Stimulated activated CD8-positive, alpha-beta memory T cell treated with anti-CD3 and anti-CD28 coated beads, Interleukin-7, amount 100 ng/mL, for 1 hour (primary cell): ENCODE data around the gene FHIT.

Source experiments
- DNase-seq, 2 donors: peaks; one replicate each; pipeline ENCODE4 v3.0.0-alpha.2; 2020; ENCODE audit warnings: low read depth in 2 of 2

Gene FHIT

DNA sequence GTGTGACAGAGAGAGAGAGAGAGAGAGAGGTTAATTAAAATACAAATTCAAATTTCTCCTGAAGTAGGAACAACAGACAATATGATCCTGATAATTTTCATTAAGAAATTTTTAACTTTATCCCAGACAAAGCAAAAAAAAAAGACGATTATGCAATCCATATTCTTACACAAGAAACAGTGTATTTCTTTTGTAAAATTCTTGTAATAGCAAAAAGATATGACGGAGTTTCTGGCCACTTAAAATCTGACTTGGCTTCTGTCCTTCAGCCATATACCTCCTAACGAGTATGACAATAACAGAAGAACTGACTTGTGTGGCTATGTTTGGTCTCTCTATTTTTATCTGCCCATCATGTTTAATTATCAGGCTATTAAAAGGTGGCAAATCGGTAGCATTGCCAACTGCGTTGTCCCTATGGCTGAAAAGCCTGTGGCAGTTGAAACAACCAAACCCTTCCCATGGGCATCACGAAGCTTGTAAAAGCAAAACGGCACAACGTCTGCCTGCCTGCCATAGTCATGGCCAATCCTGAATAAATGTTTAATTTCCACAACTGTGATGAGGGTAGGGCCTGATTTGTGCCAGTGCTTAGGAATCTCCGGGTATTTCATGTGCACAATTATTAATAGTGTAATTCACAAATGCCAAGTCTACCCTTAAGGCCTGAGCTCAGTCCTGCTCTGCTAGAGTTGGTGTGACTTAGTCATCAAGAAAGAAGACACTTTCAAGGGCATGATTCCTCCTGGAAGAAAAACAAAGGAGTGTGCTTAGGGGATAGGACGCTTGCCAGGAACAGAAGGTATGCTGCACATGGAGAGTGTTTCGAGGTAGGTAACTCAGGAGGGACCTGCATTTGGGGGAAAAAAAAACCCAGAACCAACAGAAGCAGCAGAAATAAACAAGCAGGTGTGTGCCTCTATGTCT is 1090.2 kb downstream of the FHIT start:
- DNase-seq = no peak

DNA sequence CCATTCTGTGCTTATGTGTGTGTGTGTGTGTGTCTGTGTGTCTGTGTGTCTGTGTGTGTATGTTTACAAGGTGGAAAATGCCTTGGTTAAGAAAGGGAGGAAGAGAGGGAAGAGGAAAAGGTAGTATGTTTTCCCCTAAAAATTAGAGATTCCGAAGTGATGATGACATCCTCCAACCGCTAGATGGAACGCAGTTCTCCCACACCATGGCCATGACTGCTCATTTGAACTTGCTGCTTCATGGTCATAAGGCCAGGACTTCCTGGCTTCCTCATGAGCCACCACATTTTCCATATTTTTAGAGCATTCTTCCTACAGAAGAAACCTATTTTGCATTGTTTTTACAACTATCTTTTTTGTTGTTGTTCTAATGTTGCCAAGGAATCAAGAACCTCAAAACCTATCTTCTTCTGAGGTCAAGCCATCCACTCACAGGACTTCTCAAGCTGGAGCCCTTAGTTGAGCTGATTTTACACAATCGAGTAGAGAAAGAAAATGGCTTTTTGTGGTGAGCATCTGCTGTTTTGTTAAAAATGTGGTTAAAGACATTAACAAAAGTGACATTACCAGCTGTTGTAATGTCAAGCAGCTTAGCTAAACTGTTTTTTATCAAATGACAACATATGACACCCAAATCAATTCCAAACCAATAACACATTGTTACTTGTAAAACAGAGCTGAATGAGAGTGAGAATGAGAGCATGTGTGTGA is 1091.0 kb downstream of the FHIT start:
- no peak for DNase-seq

DNA sequence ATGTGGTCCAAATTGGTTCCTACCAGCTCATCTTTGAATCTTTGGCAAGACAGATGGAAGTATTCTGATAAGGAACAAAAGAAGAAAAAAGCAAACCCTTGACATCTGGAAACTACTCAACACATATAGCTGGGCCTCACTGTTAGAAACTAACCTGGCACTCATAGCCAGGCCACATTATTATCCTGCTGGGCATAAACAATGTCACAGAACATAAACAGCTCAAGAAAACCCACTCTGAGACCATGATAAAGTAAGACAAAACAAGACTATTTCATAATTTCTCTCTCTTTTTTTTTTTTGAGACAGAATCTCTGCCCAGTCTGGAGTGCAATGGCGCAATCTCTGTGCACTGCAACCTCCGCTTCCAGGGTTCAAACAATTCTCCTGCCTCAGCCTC is 1093.2 kb downstream of the FHIT start:
- no peak for DNase-seq

DNA sequence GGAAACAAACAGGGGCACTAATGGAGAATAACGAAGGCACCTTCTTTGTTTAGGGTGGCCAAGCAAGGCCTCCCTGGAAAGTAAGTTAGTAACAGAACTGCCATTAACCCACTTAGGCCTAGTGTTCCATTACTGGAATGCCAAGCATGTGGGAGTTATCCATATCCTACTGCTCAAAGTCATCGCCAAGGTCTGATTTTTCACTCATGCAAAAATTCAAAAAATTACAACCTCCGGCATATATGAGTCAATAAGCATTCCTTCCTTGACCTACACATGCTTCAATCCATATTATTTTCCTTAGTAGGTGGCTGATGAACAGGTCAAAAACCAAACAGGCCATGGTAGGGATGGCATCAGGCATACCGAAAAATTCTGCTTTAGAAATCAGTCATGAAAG is 1097.2 kb downstream of the FHIT start:
- DNase-seq = no peak

- DNase-seq = no peak
These were observed 1097.8 kb downstream of the FHIT start for GRCh38 chr3:60153221-60153999.

- no peak for DNase-seq
These were observed 1101.8 kb downstream of the FHIT start for GRCh38 chr3:60149501-60149900.

DNA sequence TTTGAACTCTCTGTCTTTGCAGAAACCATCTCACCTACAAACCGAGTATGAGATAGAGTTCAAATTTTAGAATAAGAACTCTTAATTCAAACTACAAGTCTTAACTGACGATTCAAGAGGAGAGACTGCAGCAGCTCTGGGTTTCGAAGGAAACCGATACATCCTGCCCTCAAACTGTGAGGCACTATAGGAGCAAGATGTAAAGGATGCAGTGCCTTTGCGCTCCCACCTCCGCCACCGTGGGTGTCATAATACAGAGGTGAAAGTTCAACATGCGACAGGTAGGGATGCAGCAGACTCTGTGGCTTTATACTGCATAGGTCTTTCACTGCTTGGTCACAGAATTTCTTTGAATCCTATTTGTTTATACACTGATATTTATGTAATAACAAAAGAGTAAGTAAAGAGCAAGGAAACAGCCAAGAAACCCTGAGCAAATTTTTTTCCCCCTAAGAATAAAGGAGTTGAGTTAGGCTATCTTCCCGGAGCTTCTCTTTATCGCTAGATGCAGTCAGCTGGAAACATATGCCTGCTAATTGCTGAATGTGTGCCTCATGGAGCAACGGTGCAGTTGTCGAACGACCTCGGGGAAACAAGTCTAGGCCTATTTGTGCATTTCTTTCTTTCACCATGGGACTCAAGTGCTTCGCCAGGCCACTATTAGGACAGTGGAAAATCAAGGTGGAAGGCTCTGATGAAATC is 1103.9 kb downstream of the FHIT start:
- DNase-seq = no peak

DNA sequence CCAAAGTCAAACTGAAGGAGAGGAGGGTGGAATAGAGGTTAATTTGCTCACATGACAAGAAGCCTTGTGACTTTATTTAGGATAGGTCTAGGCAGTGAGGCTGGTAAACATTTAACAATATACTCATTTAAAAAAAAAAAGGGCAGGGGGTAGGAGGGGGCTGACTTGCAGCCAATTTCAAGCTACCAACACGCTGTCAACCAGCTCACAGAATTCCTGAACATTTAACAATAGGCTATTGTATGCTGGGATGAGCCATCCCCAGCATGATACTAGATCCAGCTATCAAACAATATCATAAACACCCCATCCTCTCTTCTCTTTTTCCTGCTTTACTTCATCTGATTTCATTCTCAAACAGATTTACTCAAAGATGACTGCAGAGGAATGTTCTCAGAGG is 1105.1 kb downstream of the FHIT start:
- DNase-seq = no peak

GRCh38 chr3:60144071-60144470 is 1107.2 kb downstream of the FHIT start:
- DNase-seq = no peak

DNA sequence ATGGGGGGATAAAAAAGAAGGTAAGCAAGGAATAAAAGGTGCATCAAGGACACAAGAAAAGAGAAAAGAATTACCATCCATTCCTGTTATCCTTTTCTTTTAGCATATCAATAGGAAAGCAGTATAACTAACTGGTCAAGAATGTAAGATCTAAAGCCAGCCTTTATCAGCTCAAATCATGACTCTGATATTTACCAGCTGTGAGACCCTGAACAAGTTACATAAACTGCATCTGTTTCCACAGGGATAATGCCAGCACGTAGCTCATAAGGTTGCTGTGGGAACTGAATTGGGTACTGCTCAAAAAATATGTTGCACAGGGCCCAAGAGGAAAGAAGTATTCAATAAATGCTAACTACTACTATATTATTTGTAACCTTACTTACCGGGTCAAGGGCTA is 1109.2 kb downstream of the FHIT start:
- no peak for DNase-seq

GRCh38 chr3:60140160-60140559 is 1111.1 kb downstream of the FHIT start:
- no peak for DNase-seq

DNA sequence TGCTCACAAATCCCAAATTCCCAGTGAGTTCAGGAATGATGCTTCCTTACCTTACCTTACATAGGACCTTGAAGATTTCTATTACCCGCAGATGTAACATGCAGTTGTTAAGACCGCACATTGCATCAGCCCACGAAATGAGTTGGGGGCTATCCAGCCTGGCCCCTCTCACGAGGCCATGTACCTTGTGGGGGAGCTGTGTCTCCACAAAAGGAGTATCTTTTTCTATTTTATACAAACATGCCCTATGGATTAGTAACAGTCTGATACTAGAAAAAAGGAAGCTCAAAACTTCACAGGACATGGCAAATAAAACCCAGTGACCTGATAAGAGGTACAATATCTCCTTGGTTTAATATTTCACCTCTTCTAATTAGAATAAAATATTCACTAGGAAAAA is 1114.7 kb downstream of the FHIT start:
- no peak for DNase-seq

- DNase-seq = no peak
These were observed 1115.8 kb downstream of the FHIT start for GRCh38 chr3:60135474-60135873.

GRCh38 chr3:60133269-60134162 is 1117.7 kb downstream of the FHIT start:
- no peak for DNase-seq

- no peak for DNase-seq
These were observed 1119.6 kb downstream of the FHIT start for GRCh38 chr3:60131618-60132017.

DNA sequence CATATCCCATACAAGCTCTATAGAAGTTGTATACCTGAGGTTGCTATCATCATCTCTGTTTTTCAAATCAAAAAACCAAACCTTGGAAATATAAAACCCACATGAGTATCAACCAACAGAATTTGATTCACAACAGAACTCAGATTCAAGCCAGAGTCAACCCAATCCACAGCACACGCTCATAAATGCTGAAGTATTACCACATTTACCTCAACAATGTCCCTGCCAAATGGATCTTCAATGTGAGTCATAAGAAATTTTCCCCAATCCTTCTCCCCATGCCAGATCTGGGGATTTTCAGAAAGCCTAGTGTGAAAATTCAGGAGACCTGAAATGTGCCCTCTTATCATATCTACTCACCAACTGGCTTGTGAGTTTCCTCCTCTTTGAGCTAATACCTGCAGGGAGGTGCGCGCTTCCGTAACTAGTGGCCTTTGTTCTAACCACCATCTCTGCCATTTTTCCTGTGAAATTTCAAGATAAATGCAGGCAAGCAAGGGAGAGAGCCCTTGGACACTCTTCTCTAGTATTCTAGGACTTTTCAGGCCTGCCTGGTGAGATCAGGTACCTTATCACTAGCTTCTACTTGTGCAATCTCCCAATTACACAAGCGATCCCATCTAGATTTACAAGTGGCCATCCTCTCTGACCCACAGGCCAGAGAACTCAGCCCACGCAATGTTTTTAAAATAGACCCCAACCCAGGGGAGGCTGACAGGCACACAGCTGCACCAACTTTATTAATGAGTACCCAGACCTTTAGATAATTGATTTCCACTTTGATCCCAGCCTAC is 1124.5 kb downstream of the FHIT start:
- DNase-seq = no peak

DNA sequence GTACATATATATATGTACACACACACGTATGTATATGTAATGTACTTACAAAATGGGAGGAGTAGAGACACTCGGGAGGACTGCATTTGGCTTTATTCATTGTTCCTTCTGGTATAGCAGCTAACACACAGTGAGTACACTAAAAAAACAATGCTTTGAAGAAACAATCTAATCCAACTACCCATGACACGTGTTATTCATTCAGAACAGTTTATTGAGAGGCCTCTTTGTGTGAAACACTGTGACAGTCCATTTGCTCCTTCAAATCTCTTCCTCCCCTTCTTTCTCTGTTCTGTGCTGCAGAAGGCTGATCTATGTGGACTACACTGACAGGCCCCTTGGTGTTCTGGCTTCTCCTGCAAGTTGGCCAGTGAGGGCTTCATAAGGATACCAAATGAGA is 1125.6 kb downstream of the FHIT start:
- no peak for DNase-seq

GRCh38 chr3:60120245-60120644 is 1131.0 kb downstream of the FHIT start:
- no peak for DNase-seq

DNA sequence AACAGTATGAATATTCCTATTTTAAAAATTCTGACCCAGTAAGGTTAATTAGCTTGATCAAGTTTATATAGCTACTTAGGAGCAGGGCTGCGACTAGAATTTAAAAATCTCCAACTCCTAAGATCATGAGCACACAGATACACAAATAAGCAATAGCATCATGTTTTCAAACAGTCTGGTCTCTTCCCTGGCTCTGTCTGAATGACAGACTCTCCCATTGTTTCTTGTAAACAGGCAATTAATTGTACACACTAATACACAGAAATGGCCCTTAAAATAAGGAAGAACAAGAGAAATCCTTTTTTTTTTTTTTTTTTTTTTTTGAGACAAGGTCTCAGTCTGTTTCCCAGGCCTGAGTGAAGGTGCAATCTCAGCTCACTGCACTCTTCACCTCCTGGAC is 1137.1 kb downstream of the FHIT start:
- no peak for DNase-seq

DNA sequence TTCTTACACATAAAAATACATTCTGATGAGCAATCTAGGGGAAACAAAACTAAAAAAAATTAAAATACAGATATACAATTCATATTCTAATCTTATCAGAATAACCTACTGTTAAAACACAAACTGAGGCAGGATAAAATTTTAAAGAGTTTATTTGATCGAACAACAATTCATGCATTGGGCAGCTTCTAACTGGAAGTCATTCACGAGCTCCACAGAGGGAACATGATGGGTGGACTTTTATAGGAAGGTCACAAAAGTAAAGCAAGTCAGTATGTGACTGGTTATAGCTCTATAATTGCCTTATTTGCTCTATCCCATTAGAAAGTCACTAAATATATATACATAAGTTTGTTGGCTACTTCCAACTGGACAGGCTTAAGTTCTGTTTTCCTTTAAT is 1144.0 kb downstream of the FHIT start:
- no peak for DNase-seq
